SK-N-SH (cell line): ENCODE measurements around the gene PRICKLE4. TPM values are rescaled to one million over a fixed set of nuclear protein-coding genes. Genes with fewer than 3 reads are reported as not detected.

Experiments
- CTCF ChIA-PET: fragments of 300-600, 350-600 bp; formaldehyde crosslinking; extraction: SDS; loops from one replicate; lab custom pipeline; 2021; lab: Yijun Ruan, JAX
- POLR2A ChIA-PET: fragments of 350-600 bp; sonication (Branson Sonifier 250); formaldehyde crosslinking; extraction: SDS; loops from one replicate; lab custom pipeline; 2020; ENCODE audit warnings: antibody characterized with exemption, inconsistent platforms; lab: Yijun Ruan, JAX
- DNase-seq: peaks from one replicate; pipeline ENCODE4 v3.0.0; 2012
- H2AFZ ChIP-seq: fragments of 200-600 bp; sonication (generic); 2 replicates; pipeline ENCODE4 v1.8.1; 2016; ENCODE audit warnings: antibody characterized with exemption, mild to moderate bottlenecking, low read depth
- H3F3A ChIP-seq: fragments of 200-600 bp; sonication (generic); replicated peaks from 2 replicates; pipeline ENCODE3; 2016; ENCODE audit warnings: antibody characterized with exemption, mild to moderate bottlenecking; ENCODE audit not compliant: insufficient read depth
- H3K27ac ChIP-seq, 2 experiments: fragments of 200-500 bp in 1 of 2; fragments of 200-600 bp in 1 of 2; sonication (Bioruptor generic) in 1 of 2; sonication (generic), shearing (Covaris generic) in 1 of 2; 2 replicates each; pipeline versions ENCODE4 v1.5.1 to v1.6.1; 2014 to 2016; ENCODE audit warnings: low read depth in 2 of 2, inconsistent platforms in 1 of 2, low read length in 1 of 2, mild to moderate bottlenecking in 1 of 2, mixed read lengths in 1 of 2
- H3K27me3 ChIP-seq: fragments of 200-600 bp; sonication (generic), shearing (Covaris generic); 2 replicates; pipeline ENCODE4 v1.6.1; 2016; ENCODE audit warnings: mixed run types; ENCODE audit not compliant: insufficient read depth
- H3K36me3 ChIP-seq, 2 experiments: fragments of 200-500 bp in 1 of 2; fragments of 200-600 bp in 1 of 2; sonication (Bioruptor generic) in 1 of 2; sonication (generic) in 1 of 2; replicated peaks in 1 of 2; 2 replicates each; pipeline versions ENCODE3 to v1.5.1; 2014 to 2016; ENCODE audit warnings: low read length in 1 of 2, mild to moderate bottlenecking in 1 of 2; ENCODE audit not compliant: insufficient read depth in 2 of 2, control insufficient read depth in 1 of 2
- H3K4me1 ChIP-seq, 2 experiments: fragments of 200-500 bp in 1 of 2; fragments of 200-600 bp in 1 of 2; sonication (Bioruptor generic) in 1 of 2; sonication (generic), shearing (Covaris generic) in 1 of 2; 2 replicates each; pipeline versions ENCODE4 v1.5.1 to v1.6.1; 2014 to 2016; ENCODE audit warnings: low read depth in 1 of 2, low read length in 1 of 2, mixed run types in 1 of 2; ENCODE audit not compliant: insufficient read depth in 2 of 2, control insufficient read depth in 1 of 2
- H3K4me2 ChIP-seq: fragments of 200-600 bp; sonication (generic), shearing (Covaris generic); 2 replicates; pipeline ENCODE4 v1.6.1; 2017; ENCODE audit warnings: mixed run types
- H3K4me3 ChIP-seq, 2 experiments: fragments of 200-500 bp in 1 of 2; fragments of 200-600 bp in 1 of 2; sonication (Bioruptor generic) in 1 of 2; sonication (generic), shearing (Covaris generic) in 1 of 2; 2 replicates each; pipeline versions ENCODE4 v1.5.1 to v1.8.1; 2014 to 2016; ENCODE audit warnings: low read depth in 2 of 2, inconsistent platforms in 1 of 2, low read length in 1 of 2, mild to moderate bottlenecking in 1 of 2, mixed read lengths in 1 of 2, moderate library complexity in 1 of 2
- H3K79me2 ChIP-seq: fragments of 200-600 bp; sonication (generic); 2 replicates; pipeline ENCODE4 v1.8.1; 2017; ENCODE audit warnings: mild to moderate bottlenecking; ENCODE audit not compliant: insufficient read depth
- H3K9ac ChIP-seq: fragments of 200-600 bp; sonication (generic); 2 replicates; pipeline ENCODE4 v1.6.1; 2017; ENCODE audit warnings: mixed run types
- H3K9me2 ChIP-seq: fragments of 200-600 bp; sonication (generic); 2 replicates; pipeline ENCODE4 v1.6.1; 2017; ENCODE audit warnings: mixed run types
- H3K9me3 ChIP-seq: fragments of 200-600 bp; sonication (generic); 2 replicates; pipeline ENCODE4 v1.6.1; 2017; ENCODE audit warnings: mixed run types, mild to moderate bottlenecking, moderate library complexity
- H4K20me1 ChIP-seq: fragments of 200-600 bp; sonication (generic); 2 replicates; pipeline ENCODE4 v1.6.1; 2017; ENCODE audit warnings: mild to moderate bottlenecking, mixed run types; ENCODE audit not compliant: insufficient read depth
- CHD2 ChIP-seq: fragments of 150-350 bp; IDR thresholded peaks from 2 replicates; pipeline ENCODE4 v1.6.1; 2018; ENCODE audit warnings: low read length; ENCODE audit not compliant: partially characterized antibody
- CTCF ChIP-seq: fragments of 200-600 bp; sonication (generic); IDR thresholded peaks from 2 replicates; pipeline ENCODE4 v1.6.1; 2017; ENCODE audit warnings: antibody characterized with exemption, mild to moderate bottlenecking, moderate library complexity
- EZH2phosphoT487 ChIP-seq: fragments of 200-600 bp; sonication (generic); IDR thresholded peaks from 2 replicates; pipeline ENCODE4 v1.6.1; 2017; ENCODE audit warnings: low read depth, mixed run types, mild to moderate bottlenecking, antibody characterized with exemption, moderate library complexity, borderline replicate concordance
- FOSL2 ChIP-seq: IDR thresholded peaks from 2 replicates; pipeline ENCODE4 v1.4.0; 2012; ENCODE audit warnings: low read depth, mild to moderate bottlenecking, moderate library complexity, borderline replicate concordance
- FOXJ3 ChIP-seq: sonication (generic); formaldehyde crosslinking; IDR thresholded peaks from 2 replicates; pipeline ENCODE4 v1.5.1; 2020; ENCODE audit warnings: mild to moderate bottlenecking, missing genetic modification reagents
- GATA2 ChIP-seq: sonication (generic); formaldehyde crosslinking; IDR thresholded peaks from 2 replicates; pipeline ENCODE4 v1.5.0; 2020; ENCODE audit warnings: mild to moderate bottlenecking, missing genetic modification reagents
- POLR2AphosphoS5 ChIP-seq: IDR thresholded peaks from 2 replicates; pipeline ENCODE4 v1.6.1; 2012; ENCODE audit warnings: low read depth, low read length
- RAD21 ChIP-seq: IDR thresholded peaks from 2 replicates; pipeline ENCODE4 v1.6.1; 2012; ENCODE audit warnings: mild to moderate bottlenecking, low read length
- SMC3 ChIP-seq: IDR thresholded peaks from 2 replicates; pipeline ENCODE4 v1.6.1; 2012; ENCODE audit warnings: low read depth, low read length, improper control_type of control experiment
- TAF1 ChIP-seq: IDR thresholded peaks from 2 replicates; pipeline ENCODE4 v1.6.1; 2012; ENCODE audit warnings: low read depth, mild to moderate bottlenecking, low read length, moderate library complexity, borderline replicate concordance
- YY1 ChIP-seq: IDR thresholded peaks from 2 replicates; pipeline ENCODE4 v1.4.0; 2012; ENCODE audit warnings: low read depth, mild to moderate bottlenecking
- whole genome bisulfite sequencing: methylation state at CpG from one replicate; pipeline ENCODE4 v1.1.6; 2017; ENCODE audit warnings: low lambda C conversion rate; 5-methylcytosine and 5-hydroxymethylcytosine counted together
- polyA plus RNA-seq, 3 experiments: library from polyadenylated mRNA; depleted of rRNA; stranded (reverse); fragments of >200 nt; gene quantifications; 2 replicates each; pipeline ENCODE4 v1.2.3, GENCODE V29; 2012
- TF ChIP-seq, protein P1 (sequence below): IDR thresholded peaks from 2 replicates; pipeline ENCODE4 v1.6.1; 2012; ENCODE audit warnings: mild to moderate bottlenecking, low read depth, low read length, moderate library complexity

The PRICKLE4 gene
- polyA plus RNA-seq, 1 of the 3 experiments (the other 2 are of a cell fraction), result 3.9 TPM

- no peak overlapping the region for H3K9ac ChIP-seq
- H3K9me3 ChIP-seq, result no peaks in the 10 kb centered on the region
- POLR2A ChIA-PET, result interaction anchor here (1.0 kb wide), 1 partner anchor 12 kb away, joined by 3 read pairs; no protein-coding TSS in a partner anchor
- CTCF ChIA-PET, result interaction anchor here (0.9 kb wide), 1 partner anchor 11 kb away, joined by 3 read pairs; no protein-coding TSS in a partner anchor
- no peaks in the 10 kb centered on the region for H3K36me3 ChIP-seq
- no peak for TF ChIP-seq YY1
- no peak for TF ChIP-seq SMC3
- TF ChIP-seq FOXJ3 (CRISPR knock-in tag), result no peak
- TF ChIP-seq TAF1, result no peak
- TF ChIP-seq GATA2 (CRISPR knock-in tag), result no peak
- TF ChIP-seq EZH2phosphoT487, result no peak
- TF ChIP-seq FOSL2, result no peak
- TF ChIP-seq, protein P1, sequence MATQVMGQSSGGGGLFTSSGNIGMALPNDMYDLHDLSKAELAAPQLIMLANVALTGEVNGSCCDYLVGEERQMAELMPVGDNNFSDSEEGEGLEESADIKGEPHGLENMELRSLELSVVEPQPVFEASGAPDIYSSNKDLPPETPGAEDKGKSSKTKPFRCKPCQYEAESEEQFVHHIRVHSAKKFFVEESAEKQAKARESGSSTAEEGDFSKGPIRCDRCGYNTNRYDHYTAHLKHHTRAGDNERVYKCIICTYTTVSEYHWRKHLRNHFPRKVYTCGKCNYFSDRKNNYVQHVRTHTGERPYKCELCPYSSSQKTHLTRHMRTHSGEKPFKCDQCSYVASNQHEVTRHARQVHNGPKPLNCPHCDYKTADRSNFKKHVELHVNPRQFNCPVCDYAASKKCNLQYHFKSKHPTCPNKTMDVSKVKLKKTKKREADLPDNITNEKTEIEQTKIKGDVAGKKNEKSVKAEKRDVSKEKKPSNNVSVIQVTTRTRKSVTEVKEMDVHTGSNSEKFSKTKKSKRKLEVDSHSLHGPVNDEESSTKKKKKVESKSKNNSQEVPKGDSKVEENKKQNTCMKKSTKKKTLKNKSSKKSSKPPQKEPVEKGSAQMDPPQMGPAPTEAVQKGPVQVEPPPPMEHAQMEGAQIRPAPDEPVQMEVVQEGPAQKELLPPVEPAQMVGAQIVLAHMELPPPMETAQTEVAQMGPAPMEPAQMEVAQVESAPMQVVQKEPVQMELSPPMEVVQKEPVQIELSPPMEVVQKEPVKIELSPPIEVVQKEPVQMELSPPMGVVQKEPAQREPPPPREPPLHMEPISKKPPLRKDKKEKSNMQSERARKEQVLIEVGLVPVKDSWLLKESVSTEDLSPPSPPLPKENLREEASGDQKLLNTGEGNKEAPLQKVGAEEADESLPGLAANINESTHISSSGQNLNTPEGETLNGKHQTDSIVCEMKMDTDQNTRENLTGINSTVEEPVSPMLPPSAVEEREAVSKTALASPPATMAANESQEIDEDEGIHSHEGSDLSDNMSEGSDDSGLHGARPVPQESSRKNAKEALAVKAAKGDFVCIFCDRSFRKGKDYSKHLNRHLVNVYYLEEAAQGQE, result no peak
- no peak for TF ChIP-seq RAD21
- TF ChIP-seq CHD2, result no peak
- no peak for TF ChIP-seq POLR2AphosphoS5
- TF ChIP-seq CTCF, result no peak
- H3K27me3 ChIP-seq, result no peaks in the 10 kb centered on the region
- peaks cover 0 to 5% of the 10 kb centered on the region in 2 experiments; a peak in 1 of 4 replicates for H3K4me1 ChIP-seq
- H3F3A ChIP-seq, result no peaks in the 10 kb centered on the region
- no peaks in the 10 kb centered on the region for H3K9me2 ChIP-seq
- 75% methylated on average over 9 of the region's 10 CpGs for WGBS
- H3K27ac ChIP-seq, result no peak overlapping the region
- H4K20me1 ChIP-seq, result no peaks in the 10 kb centered on the region
- no peaks in the 10 kb centered on the region for H3K79me2 ChIP-seq
- no peak overlapping the region for H2AFZ ChIP-seq
- no peak overlapping the region for H3K4me2 ChIP-seq
- no peak overlapping the region for H3K4me3 ChIP-seq
- no peak for DNase-seq
Measured at GRCh38 chr6:41746107-41746506, 34.5 kb upstream of the PRICKLE4 start.
